ENCODE data around the gene NMRK1.

DNA sequence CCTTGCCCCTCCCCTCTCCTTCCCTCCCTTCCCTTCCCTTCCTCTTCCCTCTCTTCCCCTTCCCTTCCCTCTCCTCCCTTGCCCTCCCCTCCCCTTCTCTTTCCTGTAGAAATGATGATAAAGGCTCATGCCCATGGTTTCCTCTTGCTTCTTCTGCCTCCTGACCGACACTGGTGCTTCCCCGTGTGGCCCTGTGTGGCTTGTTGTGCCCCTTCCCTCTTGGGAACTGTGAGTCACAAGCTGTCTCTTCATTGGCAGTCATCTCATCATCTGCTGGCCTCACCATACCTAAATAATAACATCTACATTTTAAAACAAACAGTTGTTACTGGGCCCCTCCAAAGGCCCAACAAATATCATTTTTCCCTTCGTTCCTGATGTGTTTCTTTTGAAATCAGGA is 48.2 kb downstream of the NMRK1 start:
- no peak for TF ChIP-seq CTCF (IDR thresholded peaks at IDR 0.05)
- no peak for TF ChIP-seq EP300 (IDR thresholded peaks at IDR 0.05)
